Choroid plexus epithelial cell (primary cell): ENCODE data around the gene KCNA3.
A peak's percentile ranks its signal among the peaks of the same experiment; 100 is the strongest.

Source experiments
- DNase-seq: peaks from one replicate; pipeline ENCODE4 v3.0.0-alpha.2; 2010; ENCODE audit warnings: low read depth
- H3K4me3 ChIP-seq: 2 replicates; pipeline ENCODE4 v1.5.1; 2011; ENCODE audit warnings: low read depth, mild to moderate bottlenecking, control low read depth, low read length, moderate library complexity
- TF ChIP-seq, protein P1 (sequence below): conservative IDR thresholded peaks from 2 replicates; pipeline ENCODE4 v1.5.1; 2011; ENCODE audit warnings: low read depth, mild to moderate bottlenecking, control low read depth, inconsistent platforms, low read length, moderate library complexity

The KCNA3 gene

DNA sequence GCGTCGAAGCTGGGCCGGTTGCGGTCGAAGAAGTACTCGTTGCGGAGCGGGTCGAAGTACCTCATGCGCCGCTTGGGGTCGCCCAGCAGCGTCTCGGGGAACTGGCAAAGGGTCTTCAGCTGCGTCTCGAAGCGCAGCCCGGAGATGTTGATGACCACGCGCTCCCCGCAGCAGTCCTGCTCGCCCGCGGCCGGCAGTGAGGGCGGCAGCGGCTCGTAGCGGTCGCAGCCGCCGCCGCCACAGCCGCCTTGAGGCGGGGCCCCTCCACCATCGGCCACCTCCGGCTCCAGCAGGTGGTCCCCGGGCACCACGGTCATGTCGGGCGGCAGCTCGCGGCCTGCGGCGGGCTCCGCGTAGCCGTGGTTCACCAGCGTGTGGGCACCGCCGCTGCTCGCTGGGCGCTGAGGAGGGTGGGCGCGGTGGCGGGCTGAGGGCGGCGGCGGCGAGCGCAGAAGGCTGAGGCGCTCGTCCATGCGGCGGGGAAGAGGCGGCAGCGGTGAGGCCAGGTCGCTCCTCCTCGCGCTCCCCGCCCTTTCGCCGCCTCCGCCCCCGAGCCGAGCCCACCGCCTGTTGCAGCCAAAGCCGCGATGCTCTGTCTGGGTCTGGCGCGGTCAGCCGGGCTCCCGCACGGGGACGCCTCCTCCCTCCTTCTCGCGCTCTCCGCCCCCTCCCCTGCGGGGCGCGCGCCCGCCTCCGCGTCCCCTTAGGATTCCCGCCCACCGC is at the start of gene KCNA3:
TSS of gene KCNA3 (minus strand) at position 604 of the 723 bp plus-strand sequence. CDS start at position 473, 131 bp downstream.
- DNase-seq, result no peak
- TF ChIP-seq, protein P1, sequence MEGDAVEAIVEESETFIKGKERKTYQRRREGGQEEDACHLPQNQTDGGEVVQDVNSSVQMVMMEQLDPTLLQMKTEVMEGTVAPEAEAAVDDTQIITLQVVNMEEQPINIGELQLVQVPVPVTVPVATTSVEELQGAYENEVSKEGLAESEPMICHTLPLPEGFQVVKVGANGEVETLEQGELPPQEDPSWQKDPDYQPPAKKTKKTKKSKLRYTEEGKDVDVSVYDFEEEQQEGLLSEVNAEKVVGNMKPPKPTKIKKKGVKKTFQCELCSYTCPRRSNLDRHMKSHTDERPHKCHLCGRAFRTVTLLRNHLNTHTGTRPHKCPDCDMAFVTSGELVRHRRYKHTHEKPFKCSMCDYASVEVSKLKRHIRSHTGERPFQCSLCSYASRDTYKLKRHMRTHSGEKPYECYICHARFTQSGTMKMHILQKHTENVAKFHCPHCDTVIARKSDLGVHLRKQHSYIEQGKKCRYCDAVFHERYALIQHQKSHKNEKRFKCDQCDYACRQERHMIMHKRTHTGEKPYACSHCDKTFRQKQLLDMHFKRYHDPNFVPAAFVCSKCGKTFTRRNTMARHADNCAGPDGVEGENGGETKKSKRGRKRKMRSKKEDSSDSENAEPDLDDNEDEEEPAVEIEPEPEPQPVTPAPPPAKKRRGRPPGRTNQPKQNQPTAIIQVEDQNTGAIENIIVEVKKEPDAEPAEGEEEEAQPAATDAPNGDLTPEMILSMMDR, result no peak
- peak within 1 kb of the TSS; percentile 36 for H3K4me3 ChIP-seq

- TF ChIP-seq, protein P1, result no peak
- no peak overlapping the region for H3K4me3 ChIP-seq
- DNase-seq, result no peak
Measured at GRCh38 chr1:110722807-110723206, 48.1 kb upstream of the KCNA3 start.

- TF ChIP-seq, protein P1, result no peak
- no peak for DNase-seq
- no peak overlapping the region for H3K4me3 ChIP-seq
Measured at GRCh38 chr1:110719908-110720307, 45.2 kb upstream of the KCNA3 start.

- TF ChIP-seq, protein P1, result no peak
- DNase-seq, result no peak
- no peak overlapping the region for H3K4me3 ChIP-seq
Measured at GRCh38 chr1:110718452-110718851, 43.7 kb upstream of the KCNA3 start.

GRCh38 chr1:110717179-110717578 is 42.4 kb upstream of the KCNA3 start:
- DNase-seq, result no peak
- no peak overlapping the region for H3K4me3 ChIP-seq
- TF ChIP-seq, protein P1, result no peak

GRCh38 chr1:110714374-110714995 is 39.7 kb upstream of the KCNA3 start:
- no peak overlapping the region for H3K4me3 ChIP-seq
- TF ChIP-seq, protein P1, result no peak
- DNase-seq, result no peak
